SK-N-SH (cell line): ENCODE results near the gene ACVR1B. TPM values are rescaled to one million over a fixed set of nuclear protein-coding genes. Genes with fewer than 3 reads are reported as not detected.

ENCODE experiments used
- CTCF ChIA-PET: fragments of 300-600, 350-600 bp; formaldehyde crosslinking; extraction: SDS; loops from one replicate; lab custom pipeline; 2021; lab: Yijun Ruan, JAX
- POLR2A ChIA-PET: fragments of 350-600 bp; sonication (Branson Sonifier 250); formaldehyde crosslinking; extraction: SDS; loops from one replicate; lab custom pipeline; 2020; ENCODE audit warnings: antibody characterized with exemption, inconsistent platforms; lab: Yijun Ruan, JAX
- DNase-seq: peaks from one replicate; pipeline ENCODE4 v3.0.0; 2012
- H2AFZ ChIP-seq: fragments of 200-600 bp; sonication (generic); 2 replicates; pipeline ENCODE4 v1.8.1; 2016; ENCODE audit warnings: antibody characterized with exemption, mild to moderate bottlenecking, low read depth
- H3F3A ChIP-seq: fragments of 200-600 bp; sonication (generic); replicated peaks from 2 replicates; pipeline ENCODE3; 2016; ENCODE audit warnings: antibody characterized with exemption, mild to moderate bottlenecking; ENCODE audit not compliant: insufficient read depth
- H3K27ac ChIP-seq, 2 experiments: fragments of 200-500 bp in 1 of 2; fragments of 200-600 bp in 1 of 2; sonication (Bioruptor generic) in 1 of 2; sonication (generic), shearing (Covaris generic) in 1 of 2; 2 replicates each; pipeline versions ENCODE4 v1.5.1 to v1.6.1; 2014 to 2016; ENCODE audit warnings: low read depth in 2 of 2, inconsistent platforms in 1 of 2, low read length in 1 of 2, mild to moderate bottlenecking in 1 of 2, mixed read lengths in 1 of 2
- H3K27me3 ChIP-seq: fragments of 200-600 bp; sonication (generic), shearing (Covaris generic); 2 replicates; pipeline ENCODE4 v1.6.1; 2016; ENCODE audit warnings: mixed run types; ENCODE audit not compliant: insufficient read depth
- H3K36me3 ChIP-seq, 2 experiments: fragments of 200-500 bp in 1 of 2; fragments of 200-600 bp in 1 of 2; sonication (Bioruptor generic) in 1 of 2; sonication (generic) in 1 of 2; replicated peaks in 1 of 2; 2 replicates each; pipeline versions ENCODE3 to v1.5.1; 2014 to 2016; ENCODE audit warnings: low read length in 1 of 2, mild to moderate bottlenecking in 1 of 2; ENCODE audit not compliant: insufficient read depth in 2 of 2, control insufficient read depth in 1 of 2
- H3K4me1 ChIP-seq, 2 experiments: fragments of 200-500 bp in 1 of 2; fragments of 200-600 bp in 1 of 2; sonication (Bioruptor generic) in 1 of 2; sonication (generic), shearing (Covaris generic) in 1 of 2; 2 replicates each; pipeline versions ENCODE4 v1.5.1 to v1.6.1; 2014 to 2016; ENCODE audit warnings: low read depth in 1 of 2, low read length in 1 of 2, mixed run types in 1 of 2; ENCODE audit not compliant: insufficient read depth in 2 of 2, control insufficient read depth in 1 of 2
- H3K4me2 ChIP-seq: fragments of 200-600 bp; sonication (generic), shearing (Covaris generic); 2 replicates; pipeline ENCODE4 v1.6.1; 2017; ENCODE audit warnings: mixed run types
- H3K4me3 ChIP-seq, 2 experiments: fragments of 200-500 bp in 1 of 2; fragments of 200-600 bp in 1 of 2; sonication (Bioruptor generic) in 1 of 2; sonication (generic), shearing (Covaris generic) in 1 of 2; 2 replicates each; pipeline versions ENCODE4 v1.5.1 to v1.8.1; 2014 to 2016; ENCODE audit warnings: low read depth in 2 of 2, inconsistent platforms in 1 of 2, low read length in 1 of 2, mild to moderate bottlenecking in 1 of 2, mixed read lengths in 1 of 2, moderate library complexity in 1 of 2
- H3K79me2 ChIP-seq: fragments of 200-600 bp; sonication (generic); 2 replicates; pipeline ENCODE4 v1.8.1; 2017; ENCODE audit warnings: mild to moderate bottlenecking; ENCODE audit not compliant: insufficient read depth
- H3K9ac ChIP-seq: fragments of 200-600 bp; sonication (generic); 2 replicates; pipeline ENCODE4 v1.6.1; 2017; ENCODE audit warnings: mixed run types
- H3K9me2 ChIP-seq: fragments of 200-600 bp; sonication (generic); 2 replicates; pipeline ENCODE4 v1.6.1; 2017; ENCODE audit warnings: mixed run types
- H3K9me3 ChIP-seq: fragments of 200-600 bp; sonication (generic); 2 replicates; pipeline ENCODE4 v1.6.1; 2017; ENCODE audit warnings: mixed run types, mild to moderate bottlenecking, moderate library complexity
- H4K20me1 ChIP-seq: fragments of 200-600 bp; sonication (generic); 2 replicates; pipeline ENCODE4 v1.6.1; 2017; ENCODE audit warnings: mild to moderate bottlenecking, mixed run types; ENCODE audit not compliant: insufficient read depth
- EP300 ChIP-seq, 2 experiments: IDR thresholded peaks; 2 replicates each; pipeline versions ENCODE4 v1.4.0 to v1.6.1; 2012; ENCODE audit warnings: borderline replicate concordance in 1 of 2, low read depth in 1 of 2, low read length in 1 of 2
- EZH2phosphoT487 ChIP-seq: fragments of 200-600 bp; sonication (generic); IDR thresholded peaks from 2 replicates; pipeline ENCODE4 v1.6.1; 2017; ENCODE audit warnings: low read depth, mixed run types, mild to moderate bottlenecking, antibody characterized with exemption, moderate library complexity, borderline replicate concordance
- GATA2 ChIP-seq: sonication (generic); formaldehyde crosslinking; IDR thresholded peaks from 2 replicates; pipeline ENCODE4 v1.5.0; 2020; ENCODE audit warnings: mild to moderate bottlenecking, missing genetic modification reagents
- NFIC ChIP-seq: IDR thresholded peaks from 2 replicates; pipeline ENCODE4 v1.4.0; 2012; ENCODE audit warnings: borderline replicate concordance
- RAD21 ChIP-seq: IDR thresholded peaks from 2 replicates; pipeline ENCODE4 v1.6.1; 2012; ENCODE audit warnings: mild to moderate bottlenecking, low read length
- RCOR1 ChIP-seq: fragments of 150-350 bp; IDR thresholded peaks from 2 replicates; pipeline ENCODE4 v1.6.1; 2017; ENCODE audit warnings: antibody characterized with exemption, low read length
- RFX5 ChIP-seq: IDR thresholded peaks from 2 replicates; pipeline ENCODE4 v1.6.1; 2012; ENCODE audit warnings: mild to moderate bottlenecking, improper control_type of control experiment, low read length
- RXRA ChIP-seq: IDR thresholded peaks from 2 replicates; pipeline ENCODE4 v1.4.0; 2012; ENCODE audit warnings: low read depth, mild to moderate bottlenecking, borderline replicate concordance
- SMC3 ChIP-seq: IDR thresholded peaks from 2 replicates; pipeline ENCODE4 v1.6.1; 2012; ENCODE audit warnings: low read depth, low read length, improper control_type of control experiment
- TAF1 ChIP-seq: IDR thresholded peaks from 2 replicates; pipeline ENCODE4 v1.6.1; 2012; ENCODE audit warnings: low read depth, mild to moderate bottlenecking, low read length, moderate library complexity, borderline replicate concordance
- YY1 ChIP-seq: IDR thresholded peaks from 2 replicates; pipeline ENCODE4 v1.4.0; 2012; ENCODE audit warnings: low read depth, mild to moderate bottlenecking
- WGBS: methylation state at CpG from one replicate; pipeline ENCODE4 v1.1.6; 2017; ENCODE audit warnings: low lambda C conversion rate; 5-methylcytosine and 5-hydroxymethylcytosine counted together
- polyA plus RNA-seq, 3 experiments: library from polyadenylated mRNA; depleted of rRNA; stranded (reverse); fragments of >200 nt; gene quantifications; 2 replicates each; pipeline ENCODE4 v1.2.3, GENCODE V29; 2012
- TF ChIP-seq, protein P1 (sequence below): IDR thresholded peaks from 2 replicates; pipeline ENCODE4 v1.4.0; 2012; ENCODE audit warnings: low read depth
- TF ChIP-seq, protein P2 (sequence below): IDR thresholded peaks from 2 replicates; pipeline ENCODE4 v1.6.1; 2012; ENCODE audit warnings: mild to moderate bottlenecking, low read depth, low read length, moderate library complexity
- TF ChIP-seq, protein P3 (sequence below): IDR thresholded peaks from 2 replicates; pipeline ENCODE4; 2012
- TF ChIP-seq, protein P4 (sequence below): fragments of 150-350 bp; IDR thresholded peaks from 2 replicates; pipeline ENCODE4 v1.6.1; 2016; ENCODE audit warnings: mild to moderate bottlenecking, low read depth, low read length

Gene ACVR1B
- polyA plus RNA-seq, 1 of the 3 experiments (the other 2 are of a cell fraction): 12.1 TPM

DNA sequence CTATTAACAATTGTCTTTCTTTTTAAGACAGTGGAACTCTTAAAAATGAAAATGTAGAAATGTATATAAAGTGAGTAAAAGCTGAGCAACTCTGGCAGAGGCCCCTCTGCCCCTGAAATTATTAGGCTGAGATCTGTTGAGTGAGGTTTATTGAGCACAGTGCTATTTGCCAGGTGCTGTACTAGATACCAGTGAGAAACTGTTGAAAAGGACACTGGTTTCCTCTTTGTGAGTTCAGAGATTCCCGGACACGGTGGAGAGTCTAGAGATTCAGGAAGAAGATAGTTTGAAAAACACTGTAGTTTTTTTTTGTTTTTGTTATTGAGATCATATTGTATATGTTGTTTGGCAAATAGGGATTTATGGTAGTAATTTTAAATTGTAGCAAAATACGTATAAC lies 11.2 kb downstream of the ACVR1B start (continued):
- TF ChIP-seq, protein P1, sequence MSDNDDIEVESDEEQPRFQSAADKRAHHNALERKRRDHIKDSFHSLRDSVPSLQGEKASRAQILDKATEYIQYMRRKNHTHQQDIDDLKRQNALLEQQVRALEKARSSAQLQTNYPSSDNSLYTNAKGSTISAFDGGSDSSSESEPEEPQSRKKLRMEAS: no peak
- TF ChIP-seq RAD21: no peak

DNA sequence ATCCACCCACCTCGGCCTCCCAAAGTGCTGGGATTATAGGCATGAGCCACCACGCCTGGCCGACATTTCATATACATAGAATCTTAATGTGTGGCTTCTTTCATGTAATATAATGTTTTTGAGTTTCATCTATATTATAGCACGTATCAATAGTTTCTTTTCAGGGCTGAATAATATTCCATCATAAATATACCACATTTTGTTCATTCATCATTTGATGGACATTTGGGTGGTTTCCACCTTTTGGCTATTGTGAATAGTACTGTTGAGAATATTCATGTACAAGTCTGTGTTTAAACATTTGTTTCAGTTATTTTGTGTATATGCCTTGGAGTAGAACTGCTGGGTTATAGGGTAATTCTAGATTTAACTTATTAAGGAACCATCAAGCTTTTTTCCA lies 12.0 kb downstream of the ACVR1B start:
- ChIA-PET POLR2A (no interaction called here), CTCF (interaction anchor here (1.0 to 1.4 kb wide), 2 partner anchors 17 to 26 kb away, joined by 3 read pairs; no protein-coding TSS in a partner anchor)
- peaks cover 0 to 7% of the 10 kb centered on the region in 2 experiments; a peak in 1 of 4 replicates for H3K4me1 ChIP-seq
- H3K9me2 ChIP-seq: no peaks in the 10 kb centered on the region
- H3K27ac ChIP-seq: no peak overlapping the region
- no peak overlapping the region for H2AFZ ChIP-seq
- no peaks in the 10 kb centered on the region for H3K27me3 ChIP-seq
- no peak overlapping the region for H3K4me3 ChIP-seq
- no peaks in the 10 kb centered on the region for H3K36me3 ChIP-seq
- no peaks in the 10 kb centered on the region for H3K9me3 ChIP-seq
- no peak for DNase-seq
- H3K79me2 ChIP-seq: peaks cover 29% of the 10 kb centered on the region
- no peak overlapping the region for H3K9ac ChIP-seq
- H4K20me1 ChIP-seq: 0 out of 2 replicates have a peak, but pooled peaks cover 5% of the 10 kb centered on the region
- no peak for TF ChIP-seq TAF1
- no peak for TF ChIP-seq NFIC
- TF ChIP-seq, protein P2, sequence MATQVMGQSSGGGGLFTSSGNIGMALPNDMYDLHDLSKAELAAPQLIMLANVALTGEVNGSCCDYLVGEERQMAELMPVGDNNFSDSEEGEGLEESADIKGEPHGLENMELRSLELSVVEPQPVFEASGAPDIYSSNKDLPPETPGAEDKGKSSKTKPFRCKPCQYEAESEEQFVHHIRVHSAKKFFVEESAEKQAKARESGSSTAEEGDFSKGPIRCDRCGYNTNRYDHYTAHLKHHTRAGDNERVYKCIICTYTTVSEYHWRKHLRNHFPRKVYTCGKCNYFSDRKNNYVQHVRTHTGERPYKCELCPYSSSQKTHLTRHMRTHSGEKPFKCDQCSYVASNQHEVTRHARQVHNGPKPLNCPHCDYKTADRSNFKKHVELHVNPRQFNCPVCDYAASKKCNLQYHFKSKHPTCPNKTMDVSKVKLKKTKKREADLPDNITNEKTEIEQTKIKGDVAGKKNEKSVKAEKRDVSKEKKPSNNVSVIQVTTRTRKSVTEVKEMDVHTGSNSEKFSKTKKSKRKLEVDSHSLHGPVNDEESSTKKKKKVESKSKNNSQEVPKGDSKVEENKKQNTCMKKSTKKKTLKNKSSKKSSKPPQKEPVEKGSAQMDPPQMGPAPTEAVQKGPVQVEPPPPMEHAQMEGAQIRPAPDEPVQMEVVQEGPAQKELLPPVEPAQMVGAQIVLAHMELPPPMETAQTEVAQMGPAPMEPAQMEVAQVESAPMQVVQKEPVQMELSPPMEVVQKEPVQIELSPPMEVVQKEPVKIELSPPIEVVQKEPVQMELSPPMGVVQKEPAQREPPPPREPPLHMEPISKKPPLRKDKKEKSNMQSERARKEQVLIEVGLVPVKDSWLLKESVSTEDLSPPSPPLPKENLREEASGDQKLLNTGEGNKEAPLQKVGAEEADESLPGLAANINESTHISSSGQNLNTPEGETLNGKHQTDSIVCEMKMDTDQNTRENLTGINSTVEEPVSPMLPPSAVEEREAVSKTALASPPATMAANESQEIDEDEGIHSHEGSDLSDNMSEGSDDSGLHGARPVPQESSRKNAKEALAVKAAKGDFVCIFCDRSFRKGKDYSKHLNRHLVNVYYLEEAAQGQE: no peak
- no peak for TF ChIP-seq EP300 (IDR thresholded peaks at IDR 0.05; ENCODE audit: borderline replicate concordance in 1 of 2, low read depth in 1 of 2, low read length in 1 of 2)
- TF ChIP-seq EZH2phosphoT487: no peak
- TF ChIP-seq RCOR1: no peak
- TF ChIP-seq YY1: no peak
- no peak for TF ChIP-seq SMC3
- no peak for TF ChIP-seq RFX5
- no peak for TF ChIP-seq GATA2 (CRISPR knock-in tag)
- TF ChIP-seq, protein P1: no peak
- TF ChIP-seq, protein P3, sequence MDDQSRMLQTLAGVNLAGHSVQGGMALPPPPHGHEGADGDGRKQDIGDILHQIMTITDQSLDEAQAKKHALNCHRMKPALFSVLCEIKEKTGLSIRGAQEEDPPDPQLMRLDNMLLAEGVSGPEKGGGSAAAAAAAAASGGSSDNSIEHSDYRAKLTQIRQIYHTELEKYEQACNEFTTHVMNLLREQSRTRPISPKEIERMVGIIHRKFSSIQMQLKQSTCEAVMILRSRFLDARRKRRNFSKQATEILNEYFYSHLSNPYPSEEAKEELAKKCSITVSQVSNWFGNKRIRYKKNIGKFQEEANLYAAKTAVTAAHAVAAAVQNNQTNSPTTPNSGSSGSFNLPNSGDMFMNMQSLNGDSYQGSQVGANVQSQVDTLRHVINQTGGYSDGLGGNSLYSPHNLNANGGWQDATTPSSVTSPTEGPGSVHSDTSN: no peak
- TF ChIP-seq RAD21: no peak
- TF ChIP-seq, protein P4, sequence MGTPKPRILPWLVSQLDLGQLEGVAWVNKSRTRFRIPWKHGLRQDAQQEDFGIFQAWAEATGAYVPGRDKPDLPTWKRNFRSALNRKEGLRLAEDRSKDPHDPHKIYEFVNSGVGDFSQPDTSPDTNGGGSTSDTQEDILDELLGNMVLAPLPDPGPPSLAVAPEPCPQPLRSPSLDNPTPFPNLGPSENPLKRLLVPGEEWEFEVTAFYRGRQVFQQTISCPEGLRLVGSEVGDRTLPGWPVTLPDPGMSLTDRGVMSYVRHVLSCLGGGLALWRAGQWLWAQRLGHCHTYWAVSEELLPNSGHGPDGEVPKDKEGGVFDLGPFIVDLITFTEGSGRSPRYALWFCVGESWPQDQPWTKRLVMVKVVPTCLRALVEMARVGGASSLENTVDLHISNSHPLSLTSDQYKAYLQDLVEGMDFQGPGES: no peak
- TF ChIP-seq RXRA: no peak
- H3K4me2 ChIP-seq: no peak overlapping the region
- over 99% methylated on average over 4 of the region's 4 CpGs for WGBS
- no peaks in the 10 kb centered on the region for H3F3A ChIP-seq
